Activated T-helper 1 cell treated with anti-CD3 and anti-CD28 coated beads, Interleukin-12 subunit alpha, Interleukin-12 subunit beta, Interleukin-2, Interleukin-4 antibody, amounts not matched to agents 30 ng/mL and 10 ng/mL and 1 ng/mL, durations not matched to agents 14 hours and 24 hours and 36 hours (primary cell): ENCODE measurements around the gene TLE2. TPM values are rescaled to one million over a fixed set of nuclear protein-coding genes. Genes with fewer than 3 reads are reported as not detected.
"Not testable (repeated sequence)": the region's sequence is repeated elsewhere in the genome, so short reads cannot be mapped to it uniquely, and the experiment has no call there.

Experiments
- DNase-seq: peaks from one replicate; pipeline ENCODE4 v3.0.0; 2021; ENCODE audit warnings: low spot score
- H3K27ac Mint-ChIP-seq: one replicate; pipeline ENCODE4 v1.8.0; 2021; ENCODE audit warnings: mild to moderate bottlenecking, mixed read lengths
- H3K27me3 Mint-ChIP-seq: one replicate; pipeline ENCODE4 v1.8.0; 2022; ENCODE audit warnings: mild to moderate bottlenecking, moderate library complexity, mixed read lengths; ENCODE audit not compliant: insufficient read depth
- H3K36me3 Mint-ChIP-seq: one replicate; pipeline ENCODE4 v1.8.0; 2021; ENCODE audit warnings: low read depth, mixed read lengths
- H3K4me1 Mint-ChIP-seq: one replicate; pipeline ENCODE4 v1.8.0; 2021; ENCODE audit warnings: low read depth, mixed read lengths
- H3K4me3 Mint-ChIP-seq: one replicate; pipeline ENCODE4 v1.8.0; 2021; ENCODE audit warnings: mild to moderate bottlenecking, moderate library complexity, mixed read lengths
- H3K9me3 Mint-ChIP-seq: one replicate; pipeline ENCODE4 v1.8.0; 2021; ENCODE audit warnings: mixed read lengths
- intact Hi-C: fragments of 100-400 bp; cut with micrococcal nuclease; formaldehyde crosslinking; loops from one replicate; pipeline ENCODE4 v1.15.1; 2024
- total RNA-seq: library from RNA; stranded (reverse); gene quantifications from 2 replicates; pipeline ENCODE4 v1.2.3, GENCODE V29; 2022

TLE2 gene
- total RNA-seq, 1 donor from 2014 or later: 0.78 TPM

GRCh38 chr19:2992958-2993357, 36.1 kb downstream of the TLE2 start:
- Mint-ChIP-seq H3K4me1 (no peaks in the 10 kb centered on the region), H3K4me3 (no peak overlapping the region), H3K9me3 (no peaks in the 10 kb centered on the region), H3K36me3 (no peaks in the 10 kb centered on the region), H3K27ac (no peak overlapping the region), H3K27me3 (no peaks in the 10 kb centered on the region)
- no peak for DNase-seq
- intact Hi-C loops: no loop called here

- H3K27ac Mint-ChIP-seq, H3K9me3 Mint-ChIP-seq, H3K4me1 Mint-ChIP-seq, DNase-seq, intact Hi-C loops, H3K27me3 Mint-ChIP-seq, H3K36me3 Mint-ChIP-seq, H3K4me3 Mint-ChIP-seq: not testable (repeated sequence)
Measured at GRCh38 chr19:2992333-2992732, 36.7 kb downstream of the TLE2 start.

GRCh38 chr19:2989236-2989946, 39.7 kb downstream of the TLE2 start:
- intact Hi-C loops: no loop called here
- Mint-ChIP-seq H3K9me3 (no peaks in the 10 kb centered on the region), H3K27me3 (peaks cover 9% of the 10 kb centered on the region), H3K27ac (no peak overlapping the region), H3K4me3 (no peak overlapping the region), H3K4me1 (no peaks in the 10 kb centered on the region), H3K36me3 (no peaks in the 10 kb centered on the region)
- no peak for DNase-seq

- no peaks in the 10 kb centered on the region for H3K9me3 Mint-ChIP-seq
- intact Hi-C loops: no loop called here
- no peaks in the 10 kb centered on the region for H3K4me1 Mint-ChIP-seq
- peaks cover 11% of the 10 kb centered on the region for H3K27me3 Mint-ChIP-seq
- no peak overlapping the region for H3K27ac Mint-ChIP-seq
- H3K36me3 Mint-ChIP-seq: no peaks in the 10 kb centered on the region
- no peak overlapping the region for H3K4me3 Mint-ChIP-seq
- DNase-seq: no peak
Measured at GRCh38 chr19:2988568-2988967, 40.5 kb downstream of the TLE2 start.

GRCh38 chr19:2987797-2988196, 41.3 kb downstream of the TLE2 start:
- H3K9me3 Mint-ChIP-seq: no peaks in the 10 kb centered on the region

GRCh38 chr19:2986951-2987524, 42.0 kb downstream of the TLE2 start:
- Mint-ChIP-seq H3K36me3 (no peaks in the 10 kb centered on the region), H3K27ac (no peak overlapping the region), H3K9me3 (no peaks in the 10 kb centered on the region), H3K4me1 (no peaks in the 10 kb centered on the region), H3K4me3 (no peak overlapping the region), H3K27me3 (peaks cover 22% of the 10 kb centered on the region)
- no peak for DNase-seq
- intact Hi-C loops: no loop called here

More at GRCh38 chr19:2987797-2988196, 41.3 kb downstream of the TLE2 start:
- no peak overlapping the region for H3K4me3 Mint-ChIP-seq
- DNase-seq: no peak
- H3K27me3 Mint-ChIP-seq: peaks cover 15% of the 10 kb centered on the region
- no peak overlapping the region for H3K27ac Mint-ChIP-seq
- intact Hi-C loops: no loop called here
- H3K4me1 Mint-ChIP-seq: no peaks in the 10 kb centered on the region
- no peaks in the 10 kb centered on the region for H3K36me3 Mint-ChIP-seq

GRCh38 chr19:2984215-2984528, 44.9 kb downstream of the TLE2 start:
- Mint-ChIP-seq H3K27ac (no peak overlapping the region), H3K9me3 (no peaks in the 10 kb centered on the region), H3K4me1 (no peaks in the 10 kb centered on the region), H3K4me3 (no peak overlapping the region), H3K36me3 (no peaks in the 10 kb centered on the region), H3K27me3 (peaks cover 26% of the 10 kb centered on the region)
- DNase-seq: no peak
- intact Hi-C loops: no loop called here

GRCh38 chr19:2983351-2984214, 45.5 kb downstream of the TLE2 start:
- Mint-ChIP-seq H3K27me3 (peaks cover 26% of the 10 kb centered on the region), H3K36me3 (no peaks in the 10 kb centered on the region), H3K27ac (no peak overlapping the region), H3K4me3 (no peak overlapping the region), H3K4me1 (no peaks in the 10 kb centered on the region), H3K9me3 (no peaks in the 10 kb centered on the region)
- no peak for DNase-seq
- intact Hi-C loops: no loop called here

- H3K27ac Mint-ChIP-seq: no peak overlapping the region
- no peaks in the 10 kb centered on the region for H3K9me3 Mint-ChIP-seq
- intact Hi-C loops: no loop called here
- H3K4me3 Mint-ChIP-seq: no peak overlapping the region
- H3K4me1 Mint-ChIP-seq: no peaks in the 10 kb centered on the region
- peaks cover 26% of the 10 kb centered on the region for H3K27me3 Mint-ChIP-seq
- H3K36me3 Mint-ChIP-seq: no peaks in the 10 kb centered on the region
- no peak for DNase-seq
Measured at GRCh38 chr19:2982983-2983350, 46.1 kb downstream of the TLE2 start.

GRCh38 chr19:2982561-2982960, 46.5 kb downstream of the TLE2 start:
- DNase-seq: no peak
- peaks cover 26% of the 10 kb centered on the region for H3K27me3 Mint-ChIP-seq
- intact Hi-C loops: no loop called here

GRCh38 chr19:2981898-2982297, 47.2 kb downstream of the TLE2 start:
- Mint-ChIP-seq H3K27me3 (peaks cover 28% of the 10 kb centered on the region), H3K9me3 (no peaks in the 10 kb centered on the region), H3K27ac (no peak overlapping the region), H3K4me1 (peaks cover 4% of the 10 kb centered on the region), H3K4me3 (no peak overlapping the region), H3K36me3 (no peaks in the 10 kb centered on the region)
- intact Hi-C loops: no loop called here
- no peak for DNase-seq

More at GRCh38 chr19:2982561-2982960, 46.5 kb downstream of the TLE2 start:
- Mint-ChIP-seq H3K4me3 (no peak overlapping the region), H3K27ac (no peak overlapping the region), H3K4me1 (no peaks in the 10 kb centered on the region), H3K9me3 (no peaks in the 10 kb centered on the region), H3K36me3 (no peaks in the 10 kb centered on the region)

- no peak overlapping the region for H3K27ac Mint-ChIP-seq
- intact Hi-C loops: no loop called here
- no peak overlapping the region for H3K4me3 Mint-ChIP-seq
- H3K27me3 Mint-ChIP-seq: peaks cover 35% of the 10 kb centered on the region
- H3K4me1 Mint-ChIP-seq: peaks cover 18% of the 10 kb centered on the region
- no peaks in the 10 kb centered on the region for H3K9me3 Mint-ChIP-seq
- DNase-seq: no peak
- H3K36me3 Mint-ChIP-seq: no peaks in the 10 kb centered on the region
Measured at GRCh38 chr19:2978772-2979171, 50.3 kb downstream of the TLE2 start.

GRCh38 chr19:2978166-2978767, 50.8 kb downstream of the TLE2 start:
- intact Hi-C loops: no loop called here
- Mint-ChIP-seq H3K27me3 (peaks cover 38% of the 10 kb centered on the region), H3K9me3 (no peaks in the 10 kb centered on the region), H3K36me3 (no peaks in the 10 kb centered on the region), H3K4me3 (no peak overlapping the region), H3K27ac (no peak overlapping the region), H3K4me1 (peaks cover 18% of the 10 kb centered on the region)
- DNase-seq: no peak
